Activated T-helper 9 cell treated with anti-CD3 and anti-CD28 coated beads, Interleukin-2, amount 50 U/mL, for 16 hours (primary cell): Measurements from ENCODE around the gene WDR83.

Experiments used
- DNase-seq: peaks from one replicate; pipeline ENCODE4 v3.0.0-alpha.2; 2020; ENCODE audit warnings: low read depth

Gene WDR83

DNA sequence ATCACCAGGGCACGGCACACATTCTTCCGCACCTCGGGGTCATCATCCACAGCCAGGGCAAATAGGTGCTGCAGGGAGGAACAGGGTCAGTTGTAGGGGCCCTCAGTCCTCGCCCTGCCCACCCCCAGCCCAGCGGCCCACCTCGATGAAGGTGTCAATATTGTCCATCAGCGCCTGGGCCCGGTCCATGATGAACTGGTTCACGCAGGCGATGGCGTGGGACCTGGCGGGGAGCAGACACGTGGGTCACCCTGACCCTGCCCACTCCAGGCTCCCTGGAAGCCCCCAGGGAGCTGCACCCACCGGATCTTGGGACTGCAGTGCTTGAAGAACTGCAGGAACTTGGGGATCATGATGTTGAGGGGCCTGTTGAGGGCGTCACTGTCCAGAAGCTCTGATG is 48.5 kb downstream of the WDR83 start:
- DNase-seq: no peak

DNA sequence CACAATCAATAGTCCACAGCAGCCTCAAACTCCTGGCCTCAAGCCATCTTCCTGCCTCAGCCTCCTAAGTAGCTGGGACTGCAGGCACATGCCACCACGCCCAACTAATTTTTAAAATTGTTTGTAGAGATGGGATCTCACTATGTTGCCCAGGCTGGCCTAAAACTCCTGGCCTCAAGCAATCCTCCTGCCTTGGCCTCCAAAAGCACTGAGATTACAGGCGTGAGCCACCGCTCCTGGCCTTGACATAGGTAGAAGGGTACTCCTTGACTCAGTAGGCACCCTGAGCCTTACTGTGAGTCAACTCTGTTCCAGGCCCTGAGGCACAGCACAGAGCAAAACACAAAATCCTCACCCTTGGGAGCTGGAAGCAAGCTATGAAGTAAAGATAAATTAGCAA is 49.3 kb downstream of the WDR83 start:
- no peak for DNase-seq

DNA sequence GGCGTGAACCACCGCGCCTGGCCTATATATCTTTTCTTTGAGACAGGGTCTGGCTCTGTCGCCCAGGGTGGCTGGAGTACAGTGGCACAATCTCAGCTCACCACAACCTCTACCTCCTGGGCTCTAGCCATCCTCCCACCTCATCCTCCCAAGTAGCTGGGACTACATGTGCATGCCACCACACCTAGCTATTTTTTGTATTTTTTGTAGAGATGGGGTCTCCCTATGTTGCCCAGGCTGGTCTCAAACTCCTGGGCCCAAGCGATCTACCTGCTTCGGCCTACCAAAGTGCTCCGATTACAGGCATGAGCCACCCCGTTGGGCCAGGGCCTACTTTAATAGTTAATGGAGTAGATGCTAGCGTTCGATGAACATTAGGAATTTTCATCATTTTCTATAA is 53.7 kb downstream of the WDR83 start:
- no peak for DNase-seq

DNA sequence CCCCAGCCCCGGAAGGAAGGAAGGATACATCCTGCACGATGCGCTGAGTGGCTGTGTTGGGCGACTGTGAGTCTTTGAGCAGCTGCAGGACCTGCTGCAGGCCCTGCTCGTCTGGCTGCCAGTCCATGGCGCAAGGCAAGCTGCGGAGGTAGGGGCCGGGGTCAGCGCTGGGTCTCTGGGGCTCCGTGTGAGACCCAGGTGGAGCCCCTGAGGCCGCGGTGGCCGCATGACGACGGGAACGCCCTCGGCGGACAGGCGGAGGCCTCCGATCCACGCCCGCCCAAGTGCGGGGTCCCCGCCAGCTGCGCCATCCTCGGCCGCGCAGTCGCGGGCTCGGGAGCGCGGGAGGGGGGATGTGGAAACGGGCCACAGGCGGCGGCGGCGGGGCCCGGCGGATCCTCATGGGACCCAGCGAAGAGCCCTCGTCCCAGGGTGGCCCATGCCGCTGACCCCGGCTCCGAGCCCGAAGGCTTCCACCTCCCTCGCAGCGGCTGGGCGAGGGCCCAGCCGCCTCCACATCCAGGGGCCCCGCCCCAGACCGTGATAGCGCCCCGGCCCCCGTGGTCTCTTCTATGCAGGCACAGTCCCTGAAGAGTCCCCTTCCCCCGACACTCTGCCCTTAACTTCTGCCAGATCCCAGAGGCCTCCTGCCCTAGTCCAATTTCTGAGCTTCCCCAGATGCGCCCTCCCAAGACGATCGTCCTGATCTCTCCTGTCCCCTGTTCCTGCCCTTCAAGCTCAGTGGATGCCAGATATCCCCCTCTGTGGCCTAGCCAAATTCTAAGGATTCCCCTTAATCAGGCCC is 54.4 kb downstream of the WDR83 start:
- DNase-seq: no peak

DNA sequence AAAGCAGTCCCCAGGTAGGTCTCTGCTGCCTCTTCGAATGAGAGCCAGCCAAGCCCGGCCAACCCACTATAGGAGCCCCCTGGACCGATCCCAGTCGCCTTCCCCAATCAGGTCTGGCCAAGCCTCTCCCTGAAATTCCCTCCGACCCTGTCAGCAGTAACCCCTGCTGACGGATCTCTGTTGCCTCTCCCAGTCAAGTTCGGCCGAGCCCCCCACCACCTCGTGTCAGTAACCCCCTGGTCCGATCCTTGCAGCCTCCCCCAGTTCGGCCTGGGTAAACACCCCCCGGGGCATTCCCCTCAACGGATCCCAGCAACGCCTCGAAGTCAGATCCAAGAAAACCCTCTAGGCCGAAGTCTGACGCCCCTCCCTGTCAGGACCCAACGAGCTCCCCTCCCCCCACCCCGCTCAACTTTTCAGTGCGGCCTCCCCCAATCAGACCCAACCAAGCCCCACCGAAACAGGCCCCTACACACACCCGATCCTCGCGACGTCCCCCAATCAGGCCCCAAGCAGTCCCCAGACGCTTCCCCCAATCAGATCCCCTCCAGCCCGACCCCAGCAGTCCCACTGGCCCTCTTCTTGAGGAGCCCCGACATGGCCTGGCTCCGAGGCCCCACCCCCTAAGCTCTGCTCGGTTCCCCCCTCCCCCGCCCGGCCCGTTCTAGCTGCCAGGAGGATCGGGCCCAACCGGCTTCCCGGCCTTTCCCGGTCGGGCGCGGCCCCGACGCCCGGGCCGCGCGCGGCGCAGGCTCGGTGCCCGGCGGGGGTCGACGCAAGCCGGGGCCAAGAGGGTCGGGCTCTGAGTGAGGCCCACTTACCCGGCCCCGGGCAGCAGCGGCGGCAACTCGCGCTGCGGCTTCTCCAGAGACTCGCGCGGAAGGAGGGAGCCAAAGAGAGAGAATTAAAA is 55.3 kb downstream of the WDR83 start:
- peak; percentile 30 for DNase-seq

DNA sequence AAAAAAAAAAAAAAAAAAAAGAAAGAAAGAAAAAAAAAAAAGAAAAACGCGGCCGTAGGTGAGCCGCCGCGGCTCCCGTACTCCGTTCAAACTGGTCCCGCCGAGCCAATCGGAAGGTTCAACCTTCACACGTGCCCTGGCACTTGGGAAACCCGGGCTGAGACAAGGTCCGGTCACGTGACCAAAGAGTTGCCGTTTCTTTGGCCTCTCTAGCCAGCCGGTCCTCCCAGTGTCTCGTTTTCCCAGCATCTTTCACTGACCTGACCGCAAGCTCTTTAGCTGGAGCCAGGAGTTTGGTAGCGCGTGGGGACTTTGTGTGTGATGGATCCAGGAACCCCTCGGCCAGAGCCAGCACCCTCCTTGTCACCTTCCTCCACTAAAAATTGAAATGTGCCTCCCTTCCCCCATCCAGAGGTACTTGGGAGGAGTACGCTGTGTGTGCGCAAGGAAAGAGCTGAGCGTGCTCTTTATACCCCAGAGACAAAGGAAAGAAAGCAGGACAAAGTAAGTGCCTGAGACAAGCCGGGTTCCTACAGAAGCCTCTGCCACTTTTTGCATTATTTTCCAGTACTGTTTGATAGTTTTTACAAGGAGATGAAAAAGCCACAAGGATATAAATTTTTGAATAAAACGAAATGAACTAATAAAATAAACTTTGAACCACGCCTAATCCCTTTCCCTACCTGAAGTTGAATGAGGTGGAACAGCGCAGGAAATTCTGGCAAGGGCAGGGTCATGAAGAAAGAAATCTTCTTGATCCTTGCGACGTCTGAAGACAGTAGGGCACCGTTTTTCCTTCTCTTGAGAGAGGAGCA is 56.2 kb downstream of the WDR83 start:
- DNase-seq: peak; percentile 88

DNA sequence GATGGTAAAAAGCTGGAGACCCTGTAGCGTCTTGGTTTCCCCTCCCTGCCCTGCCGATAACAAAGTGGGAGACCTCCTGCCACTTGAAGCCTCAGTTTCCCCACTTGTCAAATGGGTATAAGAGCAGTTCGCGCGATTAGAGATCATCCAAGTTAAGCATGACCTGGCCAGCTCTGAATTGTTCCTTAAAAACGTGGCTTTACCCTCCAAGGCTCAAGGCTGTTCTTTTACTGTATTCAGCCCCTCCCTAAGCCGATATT is 56.7 kb downstream of the WDR83 start:
- no peak for DNase-seq

DNA sequence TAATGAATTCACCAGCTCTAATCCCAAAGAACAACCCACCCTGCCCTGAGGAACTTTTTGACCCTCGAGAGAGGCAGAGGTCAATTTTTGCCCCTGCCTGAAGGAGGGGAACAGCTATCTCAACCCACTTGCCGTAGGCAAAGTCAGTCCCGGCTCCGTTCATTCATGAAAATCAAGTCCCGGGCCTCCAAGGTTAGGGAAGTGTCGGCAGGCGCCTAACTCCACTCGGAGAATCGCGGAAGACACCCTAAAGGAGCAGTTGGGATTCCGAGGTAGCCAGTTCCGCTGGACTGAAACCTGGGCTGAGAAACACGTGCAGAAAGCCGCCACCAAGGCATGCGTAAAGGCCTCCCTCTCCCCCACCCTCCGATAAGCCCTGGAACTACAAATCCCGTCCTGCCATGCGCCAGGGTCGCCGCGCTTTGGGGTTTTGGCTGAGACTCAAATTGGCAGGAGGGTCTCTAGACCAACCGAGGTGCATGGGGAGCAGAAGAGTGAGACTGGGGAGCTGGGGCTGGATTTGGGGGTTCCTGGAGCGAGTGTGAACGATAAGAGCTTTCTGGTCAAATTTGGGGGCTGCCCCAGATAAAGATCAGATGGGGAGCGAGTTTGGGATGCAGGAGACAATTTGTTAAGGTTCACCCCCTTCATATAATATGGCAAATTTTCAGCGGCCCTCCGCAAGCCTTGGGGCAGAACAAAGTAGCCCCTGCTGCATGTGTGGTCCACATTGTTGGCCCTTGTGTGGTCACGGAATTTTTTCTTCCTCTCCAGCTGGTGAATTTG is 57.2 kb downstream of the WDR83 start, which contains the start of gene TNPO2:
Gene TNPO2, minus strand, starts transcription at position 292 of the 786 bp plus-strand sequence. CDS start 2,955 bp downstream, outside the sequence.
- peak; percentile 44 for DNase-seq
